ENCODE data around the gene NNT. TPM values are rescaled to one million over a fixed set of nuclear protein-coding genes. Genes with fewer than 3 reads are reported as not detected.
A peak's percentile ranks its signal among the peaks of the same experiment; 100 is the strongest.
"Not testable (repeated sequence)": the region's sequence is repeated elsewhere in the genome, so short reads cannot be mapped to it uniquely, and the experiment has no call there.

Gene NNT
- total RNA-seq, 1 donor from 2014 or later = 190 TPM

- DNase-seq (ENCODE audit: low read depth) = no peak
Measured at GRCh38 chr5:43582082-43583005, 20.6 kb upstream of the NNT start.

DNA sequence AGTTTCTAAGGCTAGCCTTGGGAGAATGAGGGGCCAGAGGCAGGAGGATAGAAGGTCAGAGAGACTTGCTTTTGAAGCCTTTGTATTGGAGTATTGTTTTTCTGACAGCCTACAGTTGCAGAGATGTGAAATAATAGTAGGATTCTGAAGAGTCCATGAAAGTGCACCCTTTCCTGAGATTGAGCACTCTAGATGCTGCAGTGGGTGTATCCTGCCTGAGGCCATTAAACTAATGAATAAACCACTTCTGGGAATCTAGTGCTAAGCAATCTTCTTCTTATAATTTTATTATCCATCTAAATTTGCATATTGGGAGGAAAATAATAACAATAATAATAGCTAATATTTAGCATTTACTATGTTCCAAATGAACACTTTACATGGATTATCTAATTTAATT is 19.3 kb upstream of the NNT start:
- DNase-seq (ENCODE audit: low read depth) = no peak

GRCh38 chr5:43584166-43584699 is 18.7 kb upstream of the NNT start:
- no peak for DNase-seq (ENCODE audit: low read depth)

GRCh38 chr5:43588842-43589241 is 14.1 kb upstream of the NNT start:
- DNase-seq (ENCODE audit: low read depth) = no peak

DNA sequence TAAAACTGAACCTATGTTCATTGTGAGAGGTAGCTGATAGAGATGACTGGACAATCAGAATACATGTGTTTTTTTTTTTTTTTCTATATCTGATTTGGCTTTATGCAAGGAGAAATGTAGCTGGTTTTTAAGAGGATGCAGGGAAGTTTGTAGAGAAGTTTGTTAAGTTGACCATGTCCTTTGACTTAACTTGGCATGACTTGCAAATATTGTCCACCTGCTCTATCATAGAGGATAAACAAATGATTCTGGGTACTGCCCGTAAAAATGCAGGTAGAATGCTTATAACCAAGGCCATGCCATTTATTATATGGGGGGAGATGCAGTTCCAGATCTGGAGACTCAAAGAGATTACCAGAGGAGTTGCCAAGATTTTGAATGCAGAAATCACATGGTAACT is 13.7 kb upstream of the NNT start:
- DNase-seq (ENCODE audit: low read depth) = no peak

DNA sequence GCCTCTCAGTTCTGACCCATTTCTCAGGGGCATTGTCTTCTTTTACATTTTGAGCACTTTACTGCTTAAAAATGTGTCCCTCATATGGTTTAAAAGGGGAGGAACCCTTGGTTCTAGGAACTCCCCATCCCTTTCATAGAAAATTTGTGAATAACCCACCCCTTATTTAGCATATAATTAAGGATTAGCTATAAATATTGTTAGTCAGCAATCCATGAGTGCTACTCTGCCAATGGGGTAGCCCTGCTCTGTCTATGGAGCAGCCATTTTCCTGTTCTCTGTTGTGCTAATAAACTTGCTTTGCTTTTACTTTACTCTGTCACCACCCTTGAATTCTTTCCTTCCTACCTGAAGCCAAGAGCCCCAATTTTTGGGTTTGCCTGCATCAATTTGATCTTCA is 12.3 kb upstream of the NNT start:
- DNase-seq (ENCODE audit: low read depth) = no peak

- DNase-seq (ENCODE audit: low read depth) = no peak
Measured at GRCh38 chr5:43592363-43592762, 10.6 kb upstream of the NNT start.

- not testable (repeated sequence) for DNase-seq (ENCODE audit: low read depth)
Measured at GRCh38 chr5:43598927-43599326, 4.1 kb upstream of the NNT start.

DNA sequence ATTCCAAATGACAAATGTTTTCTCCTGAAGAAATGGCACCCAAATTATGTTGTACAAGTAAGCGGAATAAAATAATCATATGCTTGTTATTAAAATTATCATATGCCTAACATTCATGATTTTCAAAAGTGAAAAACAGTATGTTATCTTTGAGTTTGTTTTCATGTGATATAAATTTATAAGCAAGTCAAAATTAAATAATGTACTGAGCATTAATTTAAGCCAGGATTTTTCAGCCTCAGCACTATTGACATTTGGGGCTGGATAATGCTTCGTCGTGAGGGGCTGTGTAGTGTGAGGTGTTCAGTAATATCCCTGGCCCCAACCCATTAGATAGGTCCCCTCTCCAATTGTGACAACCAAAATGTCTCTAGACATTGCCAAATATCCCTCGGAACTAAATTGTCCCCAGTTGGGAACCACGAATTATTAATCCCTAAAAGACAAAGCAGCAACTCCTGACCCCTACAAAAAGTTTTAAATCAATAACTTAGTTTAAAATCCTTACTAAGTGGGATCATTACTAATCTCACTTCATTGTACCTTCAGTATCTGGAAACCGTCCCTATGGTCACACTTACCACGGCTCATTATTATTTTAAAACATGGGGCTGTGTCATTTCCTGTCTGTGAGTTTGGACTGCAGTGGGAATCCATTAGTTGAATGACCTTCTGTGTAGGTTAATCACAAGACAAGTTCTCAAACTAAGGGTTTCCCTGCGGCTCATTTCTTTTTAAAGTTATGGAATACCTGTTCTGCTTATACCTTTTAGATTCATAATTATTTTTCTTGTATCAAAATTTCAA is 1.3 kb upstream of the NNT start:
- peak; percentile 49 for DNase-seq (ENCODE audit: low read depth)

GRCh38 chr5:43603344-43604217 is 601 bp downstream of the NNT start:
- DNase-seq (ENCODE audit: low read depth) = peak; percentile 92

DNA sequence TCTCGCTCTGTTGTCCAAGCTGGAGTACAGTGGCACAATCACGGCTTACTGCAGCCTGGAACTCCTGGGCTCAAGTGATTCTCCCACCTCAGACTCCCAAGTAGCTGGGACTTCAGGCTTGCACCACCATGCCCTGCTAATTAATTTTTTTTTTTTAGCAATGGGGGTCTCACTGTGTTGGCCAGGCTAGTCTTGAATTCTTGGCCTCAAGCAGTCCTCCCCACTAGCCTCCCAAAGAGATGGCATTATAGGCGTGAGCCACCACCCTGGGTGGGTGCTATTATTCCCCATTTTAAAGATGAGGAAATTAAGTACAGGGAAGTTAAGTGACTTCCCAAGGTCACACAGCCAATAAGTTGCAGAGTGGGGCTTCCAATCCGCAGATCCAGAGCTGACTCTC is 1.7 kb downstream of the NNT start:
- no peak for DNase-seq (ENCODE audit: low read depth)

DNA sequence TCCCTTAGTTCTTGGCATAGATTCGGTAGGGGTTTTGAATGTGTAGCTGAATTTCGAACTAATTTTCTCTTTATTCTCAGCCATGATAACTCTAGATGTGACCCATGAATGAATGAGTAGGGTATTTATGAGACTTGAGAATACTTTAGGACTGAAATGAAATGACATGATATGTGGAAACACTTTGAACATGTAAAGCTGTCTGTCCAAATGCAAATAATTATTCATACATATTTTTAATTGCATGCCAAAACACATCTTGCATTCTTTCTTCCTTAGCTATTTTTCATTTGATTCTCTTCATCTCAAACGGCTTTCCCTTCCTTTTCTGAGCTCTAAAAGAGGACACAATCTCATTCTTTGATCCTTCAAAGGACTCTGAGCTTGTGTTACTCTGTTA is 3.4 kb downstream of the NNT start:
- DNase-seq (ENCODE audit: low read depth) = no peak

GRCh38 chr5:43608406-43608805 is 5.4 kb downstream of the NNT start:
- no peak for DNase-seq (ENCODE audit: low read depth)

- DNase-seq (ENCODE audit: low read depth) = no peak
Measured at GRCh38 chr5:43609752-43610151, 6.8 kb downstream of the NNT start.

DNA sequence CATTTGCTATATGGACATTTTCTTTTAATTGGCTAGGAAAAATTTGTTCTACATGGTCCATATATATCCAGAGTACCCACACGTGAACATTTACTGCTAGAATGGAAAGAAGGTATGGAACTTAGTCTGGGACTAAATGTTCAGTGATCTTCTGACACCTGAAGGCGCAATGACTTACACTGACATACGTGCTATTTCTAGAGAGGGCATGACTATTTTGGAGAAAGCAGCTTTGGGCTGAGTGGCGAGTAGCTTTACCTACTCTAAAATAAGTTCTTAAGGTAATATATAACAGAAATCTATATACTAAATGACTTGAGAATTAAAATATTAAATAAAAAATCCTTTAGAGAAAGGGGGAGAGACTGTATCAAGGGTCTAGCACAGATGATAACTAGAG is 10.4 kb downstream of the NNT start:
- DNase-seq (ENCODE audit: low read depth) = no peak

- no peak for DNase-seq (ENCODE audit: low read depth)
Measured at GRCh38 chr5:43615445-43616184, 12.6 kb downstream of the NNT start.

DNA sequence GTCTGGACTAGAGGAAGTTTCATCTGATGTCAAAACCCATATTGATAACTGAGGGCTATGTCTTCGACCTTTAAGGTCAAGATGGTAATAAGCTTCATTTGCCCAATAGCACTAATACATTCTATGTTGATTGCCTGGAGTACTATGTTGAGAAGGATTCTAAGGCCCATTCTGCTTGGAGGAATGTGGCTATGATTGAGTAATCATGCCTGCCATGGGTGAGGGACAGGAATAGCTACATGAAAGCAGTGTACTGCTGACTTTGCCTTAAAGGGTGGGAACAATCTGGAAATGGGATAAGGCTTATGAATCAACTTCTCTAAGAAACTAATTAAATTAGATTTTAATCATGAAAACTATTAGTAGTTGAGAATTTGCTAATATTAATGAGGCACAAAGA is 13.6 kb downstream of the NNT start:
- peak; percentile 67 for DNase-seq (ENCODE audit: low read depth)

DNA sequence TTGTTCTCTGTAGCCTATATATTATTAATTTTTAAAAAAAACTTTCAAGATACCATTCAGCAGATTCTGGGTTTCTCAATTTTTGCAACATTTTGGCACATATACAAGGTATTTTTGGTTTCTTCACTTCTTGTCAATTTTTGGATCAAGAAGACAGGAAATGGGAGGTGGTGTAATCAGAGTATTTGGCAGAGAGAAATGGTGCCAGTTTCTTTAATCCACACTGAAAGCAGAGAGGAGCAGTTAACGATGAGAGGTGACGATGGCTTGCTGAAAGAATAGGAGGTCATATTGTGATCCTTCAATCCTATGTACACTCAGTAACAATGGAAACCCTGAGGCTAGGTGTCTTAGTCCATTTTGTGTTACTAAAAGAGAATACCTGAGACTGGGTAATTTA is 16.4 kb downstream of the NNT start:
- DNase-seq (ENCODE audit: low read depth) = no peak

GRCh38 chr5:43619911-43620310 is 16.9 kb downstream of the NNT start:
- DNase-seq (ENCODE audit: low read depth) = no peak

DNA sequence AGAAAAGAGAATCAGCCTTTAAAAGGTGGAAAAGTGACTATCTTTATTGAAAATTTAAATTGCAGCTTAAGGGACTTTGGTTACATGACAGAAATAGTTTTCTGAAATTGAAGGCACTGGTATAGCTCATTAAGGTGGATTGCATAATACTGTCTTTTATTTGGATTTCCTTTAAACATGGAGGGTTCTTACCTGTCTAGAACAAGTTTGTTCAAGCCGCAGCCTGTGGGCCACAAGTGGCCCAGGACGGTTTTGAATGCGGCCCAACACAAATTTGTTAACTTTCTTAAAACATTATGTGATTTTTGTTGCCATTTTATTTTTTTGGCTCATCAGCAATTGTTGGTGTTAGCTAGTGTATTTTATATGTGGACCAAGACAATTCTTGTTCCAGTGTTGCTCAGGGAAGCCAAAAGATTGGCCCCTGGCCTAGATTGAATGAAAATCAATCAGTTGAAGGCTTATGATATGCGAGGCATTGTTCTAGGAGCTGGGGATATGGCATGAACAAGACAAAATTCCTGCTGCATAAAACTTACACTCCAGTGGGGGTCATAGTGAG is 18.0 kb downstream of the NNT start:
- no peak for DNase-seq (ENCODE audit: low read depth)
